K562 (cell line): ENCODE data around the gene TIMP4.

ENCODE experiments used
- GABPA ChIP-seq: fragments of 200-800 bp; sonication (Bioruptor generic); conservative IDR thresholded peaks from 2 replicates; pipeline ENCODE4 v1.6.1; 2016; ENCODE audit warnings: low read depth, missing genetic modification characterization, missing compliant biosample characterization
- JUND ChIP-seq, 2 experiments: IDR thresholded peaks; 2 replicates in 1 of 2; 3 replicates in 1 of 2; pipeline ENCODE4 v1.6.1; 2011; ENCODE audit warnings: borderline replicate concordance in 2 of 2, low read depth in 2 of 2, low read length in 2 of 2, improper control_type of control experiment in 1 of 2, missing biosample characterization in 1 of 2, missing genetic modification characterization in 1 of 2, missing genetic modification reagents in 1 of 2
- NFIC ChIP-seq: fragments of 450-650 bp; IDR thresholded peaks from 2 replicates; pipeline ENCODE4 v1.6.1; 2017; ENCODE audit warnings: mild to moderate bottlenecking, inconsistent platforms
- POLR2AphosphoS5 ChIP-seq: IDR thresholded peaks from 2 replicates; pipeline ENCODE4 v1.6.1; 2011; ENCODE audit warnings: mild to moderate bottlenecking, low read depth, low read length, moderate library complexity; ENCODE audit not compliant: control insufficient read depth, insufficient read depth
- POLR2H ChIP-seq: IDR thresholded peaks from 2 replicates; pipeline ENCODE4 v1.6.1; 2016; ENCODE audit warnings: missing genetic modification characterization, low read depth, mild to moderate bottlenecking, control low read depth, missing compliant biosample characterization, moderate library complexity
- ZNF12 ChIP-seq: sonication (generic); formaldehyde crosslinking; IDR thresholded peaks from 2 replicates; pipeline ENCODE4 v1.4.0; 2020; ENCODE audit warnings: mild to moderate bottlenecking, missing genetic modification reagents
- ZNF589 ChIP-seq: fragments of 200-800 bp; sonication (Bioruptor generic); IDR thresholded peaks from 2 replicates; pipeline ENCODE4 v1.6.1; 2016; ENCODE audit warnings: low read depth, missing genetic modification characterization, missing compliant biosample characterization
- TF ChIP-seq, protein P1 (sequence below), 3 experiments: IDR thresholded peaks in 2 of 3; conservative IDR thresholded peaks in 1 of 3; 2 replicates each; pipeline ENCODE4 v1.5.1; 2011 to 2012; ENCODE audit warnings: low read length in 3 of 3, mild to moderate bottlenecking in 3 of 3, control low read depth in 2 of 3, improper control_type of control experiment in 1 of 3, inconsistent platforms in 1 of 3, low read depth in 1 of 3, mixed read lengths in 1 of 3, moderate library complexity in 1 of 3; ENCODE audit not compliant: insufficient read depth in 2 of 3
- TF ChIP-seq, protein P2 (sequence below), 2 experiments: fragments of 450-650 bp; formaldehyde crosslinking in 1 of 2; IDR thresholded peaks; 2 replicates each; pipeline versions ENCODE4 v1.4.0 to v1.6.1; 2014 to 2020; ENCODE audit warnings: mild to moderate bottlenecking in 2 of 2, borderline replicate concordance in 1 of 2, low read depth in 1 of 2
- TF ChIP-seq, protein P3 (sequence below): IDR thresholded peaks from 2 replicates; pipeline ENCODE4 v1.6.1; 2016; ENCODE audit warnings: missing genetic modification characterization, missing compliant biosample characterization

DNA sequence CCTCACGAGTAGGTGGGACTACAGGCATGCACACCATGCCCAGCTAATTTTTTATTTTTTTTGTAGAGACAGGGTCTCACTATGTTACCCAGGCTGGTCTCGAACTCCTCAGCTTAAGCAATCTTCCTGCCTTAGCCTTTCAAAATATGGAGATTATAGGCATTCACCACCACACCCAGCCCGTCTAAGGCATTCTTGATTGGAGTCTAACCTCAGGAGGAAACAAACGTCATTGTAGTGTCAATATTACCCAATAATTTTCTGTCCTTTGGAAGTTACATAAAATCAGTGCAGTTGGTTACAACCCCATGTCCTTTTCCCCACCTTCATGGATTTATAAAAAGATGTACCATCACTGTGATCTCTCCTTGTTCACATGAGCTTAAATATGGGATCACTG lies 41.8 kb downstream of the TIMP4 start:
- no peak for TF ChIP-seq JUND (IDR thresholded peaks at IDR 0.05; ENCODE audit: borderline replicate concordance, low read depth, low read length)
- TF ChIP-seq JUND (tag; IDR thresholded peaks at IDR 0.05; ENCODE audit: borderline replicate concordance, low read depth, low read length): no peak
- TF ChIP-seq, protein P1, sequence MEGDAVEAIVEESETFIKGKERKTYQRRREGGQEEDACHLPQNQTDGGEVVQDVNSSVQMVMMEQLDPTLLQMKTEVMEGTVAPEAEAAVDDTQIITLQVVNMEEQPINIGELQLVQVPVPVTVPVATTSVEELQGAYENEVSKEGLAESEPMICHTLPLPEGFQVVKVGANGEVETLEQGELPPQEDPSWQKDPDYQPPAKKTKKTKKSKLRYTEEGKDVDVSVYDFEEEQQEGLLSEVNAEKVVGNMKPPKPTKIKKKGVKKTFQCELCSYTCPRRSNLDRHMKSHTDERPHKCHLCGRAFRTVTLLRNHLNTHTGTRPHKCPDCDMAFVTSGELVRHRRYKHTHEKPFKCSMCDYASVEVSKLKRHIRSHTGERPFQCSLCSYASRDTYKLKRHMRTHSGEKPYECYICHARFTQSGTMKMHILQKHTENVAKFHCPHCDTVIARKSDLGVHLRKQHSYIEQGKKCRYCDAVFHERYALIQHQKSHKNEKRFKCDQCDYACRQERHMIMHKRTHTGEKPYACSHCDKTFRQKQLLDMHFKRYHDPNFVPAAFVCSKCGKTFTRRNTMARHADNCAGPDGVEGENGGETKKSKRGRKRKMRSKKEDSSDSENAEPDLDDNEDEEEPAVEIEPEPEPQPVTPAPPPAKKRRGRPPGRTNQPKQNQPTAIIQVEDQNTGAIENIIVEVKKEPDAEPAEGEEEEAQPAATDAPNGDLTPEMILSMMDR (IDR thresholded peaks at IDR 0.05 in 2 of 3, conservative IDR thresholded peaks at IDR 0.05 in 1 of 3; ENCODE audit: insufficient read depth in 2 of 3, low read depth in 1 of 3, low read length in 3 of 3): no peak
- TF ChIP-seq, protein P2, sequence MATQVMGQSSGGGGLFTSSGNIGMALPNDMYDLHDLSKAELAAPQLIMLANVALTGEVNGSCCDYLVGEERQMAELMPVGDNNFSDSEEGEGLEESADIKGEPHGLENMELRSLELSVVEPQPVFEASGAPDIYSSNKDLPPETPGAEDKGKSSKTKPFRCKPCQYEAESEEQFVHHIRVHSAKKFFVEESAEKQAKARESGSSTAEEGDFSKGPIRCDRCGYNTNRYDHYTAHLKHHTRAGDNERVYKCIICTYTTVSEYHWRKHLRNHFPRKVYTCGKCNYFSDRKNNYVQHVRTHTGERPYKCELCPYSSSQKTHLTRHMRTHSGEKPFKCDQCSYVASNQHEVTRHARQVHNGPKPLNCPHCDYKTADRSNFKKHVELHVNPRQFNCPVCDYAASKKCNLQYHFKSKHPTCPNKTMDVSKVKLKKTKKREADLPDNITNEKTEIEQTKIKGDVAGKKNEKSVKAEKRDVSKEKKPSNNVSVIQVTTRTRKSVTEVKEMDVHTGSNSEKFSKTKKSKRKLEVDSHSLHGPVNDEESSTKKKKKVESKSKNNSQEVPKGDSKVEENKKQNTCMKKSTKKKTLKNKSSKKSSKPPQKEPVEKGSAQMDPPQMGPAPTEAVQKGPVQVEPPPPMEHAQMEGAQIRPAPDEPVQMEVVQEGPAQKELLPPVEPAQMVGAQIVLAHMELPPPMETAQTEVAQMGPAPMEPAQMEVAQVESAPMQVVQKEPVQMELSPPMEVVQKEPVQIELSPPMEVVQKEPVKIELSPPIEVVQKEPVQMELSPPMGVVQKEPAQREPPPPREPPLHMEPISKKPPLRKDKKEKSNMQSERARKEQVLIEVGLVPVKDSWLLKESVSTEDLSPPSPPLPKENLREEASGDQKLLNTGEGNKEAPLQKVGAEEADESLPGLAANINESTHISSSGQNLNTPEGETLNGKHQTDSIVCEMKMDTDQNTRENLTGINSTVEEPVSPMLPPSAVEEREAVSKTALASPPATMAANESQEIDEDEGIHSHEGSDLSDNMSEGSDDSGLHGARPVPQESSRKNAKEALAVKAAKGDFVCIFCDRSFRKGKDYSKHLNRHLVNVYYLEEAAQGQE (IDR thresholded peaks at IDR 0.05; ENCODE audit: borderline replicate concordance): no peak
- TF ChIP-seq, protein P2 (CRISPR knock-in tag; IDR thresholded peaks at IDR 0.05; ENCODE audit: low read depth): no peak
- no peak for TF ChIP-seq ZNF589 (CRISPR knock-in tag)
- TF ChIP-seq NFIC: no peak
- no peak for TF ChIP-seq POLR2H (tag)
- TF ChIP-seq, protein P3, sequence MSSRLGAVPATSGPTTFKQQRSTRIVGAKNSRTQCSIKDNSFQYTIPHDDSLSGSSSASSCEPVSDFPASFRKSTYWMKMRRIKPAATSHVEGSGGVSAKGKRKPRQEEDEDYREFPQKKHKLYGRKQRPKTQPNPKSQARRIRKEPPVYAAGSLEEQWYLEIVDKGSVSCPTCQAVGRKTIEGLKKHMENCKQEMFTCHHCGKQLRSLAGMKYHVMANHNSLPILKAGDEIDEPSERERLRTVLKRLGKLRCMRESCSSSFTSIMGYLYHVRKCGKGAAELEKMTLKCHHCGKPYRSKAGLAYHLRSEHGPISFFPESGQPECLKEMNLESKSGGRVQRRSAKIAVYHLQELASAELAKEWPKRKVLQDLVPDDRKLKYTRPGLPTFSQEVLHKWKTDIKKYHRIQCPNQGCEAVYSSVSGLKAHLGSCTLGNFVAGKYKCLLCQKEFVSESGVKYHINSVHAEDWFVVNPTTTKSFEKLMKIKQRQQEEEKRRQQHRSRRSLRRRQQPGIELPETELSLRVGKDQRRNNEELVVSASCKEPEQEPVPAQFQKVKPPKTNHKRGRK (tag): no peak
- TF ChIP-seq POLR2AphosphoS5: no peak
- TF ChIP-seq ZNF12 (CRISPR knock-in tag): no peak
- TF ChIP-seq GABPA (tag): no peak
